GM21529 (cell line): ENCODE data around the gene RALGPS2.
A peak's percentile ranks its signal among the peaks of the same experiment; 100 is the strongest.

Experiments used
- ATAC-seq: cut with Tn5 transposase; IDR thresholded peaks from one replicate; pipeline ENCODE4 v1.9.1; 2021; ENCODE audit not compliant: unreplicated experiment

Gene RALGPS2, protein sequence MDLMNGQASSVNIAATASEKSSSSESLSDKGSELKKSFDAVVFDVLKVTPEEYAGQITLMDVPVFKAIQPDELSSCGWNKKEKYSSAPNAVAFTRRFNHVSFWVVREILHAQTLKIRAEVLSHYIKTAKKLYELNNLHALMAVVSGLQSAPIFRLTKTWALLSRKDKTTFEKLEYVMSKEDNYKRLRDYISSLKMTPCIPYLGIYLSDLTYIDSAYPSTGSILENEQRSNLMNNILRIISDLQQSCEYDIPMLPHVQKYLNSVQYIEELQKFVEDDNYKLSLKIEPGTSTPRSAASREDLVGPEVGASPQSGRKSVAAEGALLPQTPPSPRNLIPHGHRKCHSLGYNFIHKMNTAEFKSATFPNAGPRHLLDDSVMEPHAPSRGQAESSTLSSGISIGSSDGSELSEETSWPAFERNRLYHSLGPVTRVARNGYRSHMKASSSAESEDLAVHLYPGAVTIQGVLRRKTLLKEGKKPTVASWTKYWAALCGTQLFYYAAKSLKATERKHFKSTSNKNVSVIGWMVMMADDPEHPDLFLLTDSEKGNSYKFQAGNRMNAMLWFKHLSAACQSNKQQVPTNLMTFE

DNA sequence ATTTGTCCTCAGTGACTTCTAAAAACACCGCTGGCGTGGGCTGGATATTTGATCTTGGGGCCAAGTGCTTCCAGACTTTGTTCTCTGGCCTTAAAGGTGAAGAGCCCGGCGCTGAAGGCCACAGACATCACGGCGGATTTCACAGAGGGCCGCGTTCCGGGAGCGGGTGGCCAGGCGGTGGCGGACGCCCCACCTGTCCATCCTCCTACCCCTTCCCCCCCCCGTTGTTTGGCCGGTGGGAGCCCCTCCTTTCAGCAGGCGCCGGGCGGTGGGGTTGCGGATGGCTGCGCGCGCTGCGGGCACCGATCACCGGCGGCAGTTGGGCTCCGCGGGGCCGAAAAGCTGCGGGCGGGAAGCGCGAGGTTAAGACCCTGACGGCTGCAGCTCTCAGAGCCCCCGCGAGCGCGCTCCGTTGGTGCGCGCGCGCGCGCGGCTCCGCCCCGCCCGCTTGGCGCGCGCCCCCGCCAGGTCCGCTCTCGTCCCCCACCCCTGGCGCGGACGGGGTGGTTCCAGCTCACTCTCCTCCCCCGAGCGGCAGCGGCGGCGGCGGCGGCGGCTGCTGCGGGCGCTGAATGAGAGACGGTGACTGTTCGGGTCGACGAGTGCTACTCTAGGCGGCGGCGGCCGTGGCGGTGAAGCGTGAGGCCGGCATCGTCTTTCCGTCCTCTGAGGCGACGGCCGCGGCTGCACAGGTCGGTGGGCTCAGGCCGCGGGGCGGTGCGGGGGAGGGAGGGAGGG lies at the start of gene RALGPS2:
Gene RALGPS2, plus strand, starts transcription at position 517 of the 738 bp plus-strand sequence. CDS start 51,521 bp downstream, outside the sequence.
- peak; percentile 63 for ATAC-seq

DNA sequence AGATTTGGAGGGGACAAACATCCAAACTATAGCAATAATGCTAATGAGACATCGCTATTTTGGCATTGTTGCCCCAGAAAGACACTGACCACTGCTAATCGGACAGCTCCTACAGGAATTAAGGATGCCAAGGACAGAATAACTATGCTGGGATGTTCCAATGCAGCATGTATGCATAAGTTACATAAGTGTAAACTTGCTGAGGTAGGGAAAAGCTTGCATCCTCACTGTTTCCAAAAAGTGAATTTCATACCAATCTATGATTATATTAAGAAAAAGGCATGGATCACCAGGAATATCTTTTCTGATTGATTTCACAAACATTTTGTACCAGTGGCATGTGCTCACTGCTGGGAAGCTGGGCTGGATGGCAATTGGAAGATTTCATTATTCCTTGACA lies 45.8 kb upstream of the RALGPS2 start:
- no peak for ATAC-seq

DNA sequence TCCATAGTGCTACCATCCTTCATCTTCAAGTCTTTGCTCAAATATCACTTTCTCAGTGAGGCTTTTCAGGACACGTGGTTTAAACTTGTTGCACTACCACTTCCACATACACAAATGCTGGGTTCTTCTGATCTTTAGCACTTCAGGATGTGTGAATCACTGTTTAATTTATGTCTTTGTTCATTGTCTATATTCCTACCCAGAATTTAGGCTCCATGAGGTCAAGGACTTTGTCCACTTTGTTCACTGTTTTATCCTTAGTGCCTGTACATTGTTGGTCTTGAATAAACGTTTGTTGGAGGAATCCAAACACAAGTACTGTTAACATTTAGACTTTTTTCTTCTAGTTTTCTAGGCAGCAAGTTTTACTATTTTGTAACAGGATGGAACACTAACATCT lies 42.6 kb upstream of the RALGPS2 start:
- no peak for ATAC-seq

DNA sequence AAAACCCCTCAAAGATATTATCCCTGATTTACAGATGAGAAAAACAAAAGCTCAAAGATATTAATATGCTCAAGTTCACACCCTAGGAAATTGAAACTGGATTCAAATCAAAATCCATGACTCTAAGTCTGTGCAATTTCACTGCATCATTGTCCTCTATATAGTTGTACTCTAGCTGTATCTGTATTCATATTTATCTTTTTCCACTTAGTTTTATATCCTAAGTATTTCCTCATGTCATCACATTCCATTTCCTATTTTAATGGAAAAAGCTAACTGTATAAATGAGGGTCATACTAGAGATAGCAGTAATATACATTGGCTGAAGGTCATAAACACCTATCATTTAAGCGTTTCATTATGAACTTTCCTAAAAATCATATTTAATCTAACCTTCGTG lies 42.2 kb upstream of the RALGPS2 start:
- no peak for ATAC-seq

DNA sequence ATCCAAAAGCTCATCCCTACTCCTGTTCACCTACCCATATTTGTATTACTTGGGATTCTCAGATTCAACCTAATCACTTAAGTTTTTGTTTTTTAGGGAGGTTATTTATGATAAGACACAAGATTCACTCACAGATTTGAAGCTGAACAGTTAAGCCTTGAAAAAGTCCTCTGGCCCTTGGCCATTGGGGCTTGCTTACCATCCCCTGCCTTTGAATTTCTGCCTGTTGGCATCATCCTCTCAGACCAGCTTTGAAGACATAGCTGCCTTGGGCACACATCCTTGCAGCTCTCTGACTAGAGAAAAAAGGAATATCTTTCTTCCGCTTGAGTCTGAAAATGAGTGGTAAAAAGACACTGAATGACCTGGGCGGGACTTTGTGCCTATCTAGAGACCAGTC lies 41.8 kb upstream of the RALGPS2 start:
- no peak for ATAC-seq

DNA sequence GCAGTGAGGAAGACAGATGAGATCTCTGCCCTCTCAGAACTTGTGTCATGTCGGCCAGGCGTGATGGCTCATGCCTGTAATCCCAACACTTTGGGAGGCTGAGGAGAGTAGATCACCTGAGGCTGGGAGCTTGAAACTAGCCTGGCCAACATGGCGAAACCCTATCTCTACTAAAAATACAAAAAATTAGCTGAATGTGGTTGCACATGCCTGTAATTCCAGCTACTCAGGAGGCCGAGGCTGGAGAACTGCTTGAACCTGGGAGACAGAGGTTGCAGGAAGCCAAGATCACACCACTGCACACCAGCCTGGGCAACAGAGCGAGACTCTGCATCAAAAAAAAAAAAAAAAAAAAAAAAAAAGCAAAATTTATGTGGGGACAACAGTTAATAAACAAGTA lies 40.9 kb upstream of the RALGPS2 start:
- ATAC-seq: no peak

DNA sequence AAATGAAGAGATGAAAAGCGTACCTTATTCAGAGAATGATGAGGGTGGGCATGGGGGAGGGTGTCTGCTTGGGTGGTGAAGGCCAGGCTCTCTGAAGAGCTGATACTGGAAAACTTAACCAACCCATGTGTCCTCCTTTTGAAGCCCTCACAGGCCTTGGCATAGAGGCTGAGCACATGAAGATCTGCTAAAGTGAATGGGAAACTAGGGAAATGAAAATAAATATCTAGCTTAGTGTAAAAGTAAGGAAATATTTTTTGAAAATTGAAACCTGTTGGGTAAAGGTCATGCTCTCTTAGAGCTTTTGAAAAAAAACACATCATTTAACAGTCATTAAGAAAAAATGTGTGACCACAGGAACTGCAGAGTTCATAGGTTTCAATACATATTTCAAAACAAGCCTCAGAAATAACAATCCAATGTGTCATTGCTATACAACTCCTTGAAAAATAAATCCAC lies 40.5 kb upstream of the RALGPS2 start:
- ATAC-seq: peak; percentile 92

DNA sequence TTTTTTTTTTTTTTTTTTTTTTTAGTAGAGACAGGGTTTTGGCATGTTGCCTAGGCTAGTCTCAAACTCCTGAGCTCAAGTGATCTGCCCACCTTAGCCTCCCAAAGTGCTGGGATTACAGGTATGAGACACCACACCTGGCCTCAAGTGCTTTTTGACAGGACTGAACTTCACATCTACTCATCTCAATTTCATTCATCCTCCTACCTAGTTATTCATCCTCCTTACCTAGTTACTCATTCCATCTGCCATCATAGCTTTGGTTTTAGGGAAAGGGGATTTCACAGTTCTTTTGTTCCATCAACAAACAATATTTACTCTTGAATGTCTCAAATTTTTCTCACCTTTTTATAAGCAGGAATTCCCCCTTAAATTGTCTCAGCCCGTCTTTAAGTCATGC lies 38.6 kb upstream of the RALGPS2 start:
- no peak for ATAC-seq

DNA sequence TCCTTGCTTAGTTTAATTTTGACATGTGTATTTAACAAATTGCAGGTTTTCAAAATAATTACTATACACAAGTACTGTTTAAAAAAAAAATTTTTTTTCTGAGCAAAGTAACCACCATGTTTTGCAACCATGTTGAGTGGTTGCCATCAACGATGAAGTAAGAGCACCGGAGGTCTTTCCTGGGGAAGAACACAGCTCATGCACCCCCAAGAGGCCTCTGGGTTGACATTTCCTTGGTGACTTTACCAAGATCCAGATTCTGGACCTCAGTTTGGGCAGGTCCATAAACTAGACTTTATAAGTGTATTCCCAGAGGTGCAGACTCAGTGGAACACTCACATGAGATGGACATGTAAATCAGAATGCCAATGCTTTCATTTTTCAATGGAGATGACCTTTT lies 36.8 kb upstream of the RALGPS2 start:
- ATAC-seq: no peak

DNA sequence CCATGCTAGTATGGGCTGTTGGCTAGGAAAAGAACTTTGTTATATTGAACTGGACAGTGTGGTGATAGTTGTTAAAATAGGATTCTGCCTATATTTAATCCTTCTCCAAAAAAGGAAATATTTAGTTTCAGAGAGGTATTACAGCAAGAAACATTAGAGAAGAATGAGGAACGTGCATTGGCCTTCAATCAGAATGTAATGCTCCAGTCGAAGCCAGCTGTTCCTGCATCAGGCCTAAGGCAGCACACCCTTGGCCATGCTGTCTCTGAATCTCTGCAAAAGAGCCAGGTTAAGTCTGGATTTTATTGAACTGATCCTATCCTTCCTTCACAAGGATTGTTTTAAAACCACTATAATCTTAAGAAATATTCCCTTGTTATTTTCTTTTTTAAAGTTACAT lies 35.3 kb upstream of the RALGPS2 start:
- no peak for ATAC-seq

DNA sequence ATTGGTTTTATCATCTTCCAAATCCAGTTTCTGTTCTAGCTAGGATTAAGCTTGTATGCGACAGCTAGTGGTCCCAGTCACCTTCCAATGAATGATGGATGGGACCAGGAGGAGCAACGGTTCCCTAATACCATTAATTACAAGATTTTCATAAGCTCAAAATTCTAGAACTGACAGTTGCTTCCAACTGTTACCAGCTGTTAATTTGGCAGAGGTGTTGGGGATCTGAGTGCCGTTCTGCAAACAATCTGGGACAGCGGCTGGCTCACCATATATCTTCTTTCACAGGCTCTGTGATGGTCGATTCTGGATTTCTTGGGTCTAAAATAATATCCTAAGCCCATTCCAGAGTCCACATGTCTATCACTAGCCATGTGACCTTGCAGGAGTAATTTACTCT lies 34.5 kb upstream of the RALGPS2 start:
- no peak for ATAC-seq

DNA sequence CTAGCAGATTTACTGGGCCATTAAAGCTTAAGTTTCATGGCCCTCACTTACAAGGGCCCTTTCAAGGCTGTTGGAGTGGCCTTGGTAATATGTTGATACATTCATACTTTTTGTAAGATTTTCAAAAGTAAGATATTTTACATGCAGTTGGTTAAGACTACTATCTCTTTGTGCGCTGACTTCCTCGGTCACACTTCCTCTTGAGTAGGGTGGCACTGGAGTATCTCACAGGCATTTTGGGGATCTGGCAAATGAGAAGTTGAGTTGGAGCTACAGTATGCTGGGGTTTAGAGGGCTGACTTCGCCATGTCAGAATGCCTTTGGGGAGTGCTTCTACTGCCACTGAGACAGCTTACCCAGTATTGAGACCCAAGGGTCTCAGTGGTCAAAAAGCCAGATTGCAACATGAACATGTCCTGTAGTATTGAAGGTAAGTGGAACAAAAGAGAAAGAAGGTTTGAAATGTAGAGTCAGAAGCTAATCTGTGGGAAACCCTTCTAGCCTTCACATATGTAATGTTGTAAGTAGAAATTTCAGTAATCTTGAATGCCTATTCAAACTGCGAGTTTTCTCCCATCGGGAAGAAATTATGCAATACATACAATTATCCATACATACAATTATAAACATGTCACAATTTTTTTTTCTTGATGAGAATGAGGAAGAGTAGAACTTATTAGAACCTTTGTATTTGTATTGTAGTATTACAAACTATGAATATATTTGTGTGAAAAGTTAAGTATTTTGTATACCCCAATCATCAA lies 32.3 kb upstream of the RALGPS2 start:
- no peak for ATAC-seq

DNA sequence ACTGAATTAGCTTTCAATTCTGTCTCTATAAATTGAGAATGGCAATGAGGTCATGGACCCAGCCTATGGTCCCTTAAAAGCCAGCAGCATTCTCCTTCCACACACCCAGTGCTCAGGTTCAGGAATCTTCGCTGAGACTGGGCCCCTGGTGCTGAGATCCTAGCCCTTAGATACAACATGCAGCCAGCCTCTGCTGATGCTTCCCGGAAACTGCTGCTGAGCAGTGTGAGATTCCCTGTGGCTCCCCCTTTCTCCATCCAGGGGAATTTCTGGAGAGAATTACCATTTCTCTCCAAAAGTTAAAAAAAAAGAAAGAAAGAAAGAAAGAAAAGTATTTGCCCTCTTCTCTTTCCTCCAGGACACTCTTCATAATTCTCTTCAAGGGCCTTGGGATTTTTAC lies 31.7 kb upstream of the RALGPS2 start:
- ATAC-seq: no peak

DNA sequence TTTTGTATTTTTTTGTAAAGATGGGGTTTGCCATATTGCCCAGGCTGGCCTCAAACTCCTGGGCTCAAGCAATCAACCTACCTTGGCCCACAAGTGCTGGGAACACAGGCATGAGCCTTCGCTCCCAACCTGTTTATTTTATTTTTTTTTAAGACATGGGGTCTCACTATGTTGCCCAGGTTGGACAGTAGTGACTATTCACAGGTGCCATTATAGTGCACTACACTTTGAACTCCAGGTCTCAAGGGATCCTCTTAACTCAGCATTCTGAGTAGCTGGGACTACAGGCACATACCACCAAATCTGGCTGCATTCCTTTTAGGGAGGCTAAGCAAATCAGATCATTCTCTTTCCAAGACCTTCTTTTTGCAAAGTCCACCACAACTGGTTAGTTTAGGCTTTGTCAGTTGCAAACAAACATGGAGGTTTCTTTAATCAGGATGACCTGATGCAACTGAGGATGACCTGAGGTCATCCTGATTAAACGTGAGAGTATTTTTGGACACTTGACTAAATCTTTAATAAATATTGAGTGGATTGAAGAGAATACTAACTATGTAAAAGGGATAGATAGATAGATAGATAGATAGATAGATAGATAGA lies 30.0 kb upstream of the RALGPS2 start:
- no peak for ATAC-seq

DNA sequence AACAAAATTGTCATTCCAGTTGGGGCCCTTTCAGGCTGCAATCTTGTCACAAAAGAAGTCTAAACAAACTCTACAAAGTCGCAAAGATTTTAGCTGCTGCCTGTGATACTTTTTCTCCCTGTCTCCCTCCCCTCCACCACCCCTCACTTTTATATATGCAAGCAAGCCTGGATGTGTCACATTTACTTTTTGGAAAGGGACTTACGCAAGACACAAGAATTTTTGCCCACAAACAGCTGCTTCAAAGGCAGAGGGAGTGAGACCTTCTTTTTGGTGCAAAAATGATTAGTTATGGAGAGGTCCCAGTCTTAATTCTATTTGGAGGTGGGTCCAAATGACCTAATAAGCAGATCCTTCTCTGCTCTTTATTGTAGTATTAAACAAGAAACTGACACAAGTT lies 22.9 kb upstream of the RALGPS2 start:
- no peak for ATAC-seq

DNA sequence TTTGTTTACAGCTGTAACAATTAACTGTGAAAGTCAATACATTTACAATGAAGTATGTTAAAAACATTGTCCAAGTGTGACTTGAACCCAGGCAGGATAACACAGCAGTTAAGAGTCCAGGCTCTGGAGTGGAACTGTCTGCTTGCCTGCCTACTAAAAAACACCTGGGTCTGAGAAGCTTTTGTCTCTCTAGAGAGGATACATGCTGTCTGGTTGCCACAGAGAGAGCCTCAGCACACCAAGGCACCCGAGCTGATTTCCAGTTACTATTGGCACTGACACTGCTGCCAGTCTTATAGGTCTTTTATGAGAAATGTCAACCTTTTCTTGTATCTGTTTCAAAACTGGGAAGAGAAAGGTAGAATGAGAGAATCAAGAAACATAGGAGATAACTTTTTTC lies 20.2 kb upstream of the RALGPS2 start:
- no peak for ATAC-seq

DNA sequence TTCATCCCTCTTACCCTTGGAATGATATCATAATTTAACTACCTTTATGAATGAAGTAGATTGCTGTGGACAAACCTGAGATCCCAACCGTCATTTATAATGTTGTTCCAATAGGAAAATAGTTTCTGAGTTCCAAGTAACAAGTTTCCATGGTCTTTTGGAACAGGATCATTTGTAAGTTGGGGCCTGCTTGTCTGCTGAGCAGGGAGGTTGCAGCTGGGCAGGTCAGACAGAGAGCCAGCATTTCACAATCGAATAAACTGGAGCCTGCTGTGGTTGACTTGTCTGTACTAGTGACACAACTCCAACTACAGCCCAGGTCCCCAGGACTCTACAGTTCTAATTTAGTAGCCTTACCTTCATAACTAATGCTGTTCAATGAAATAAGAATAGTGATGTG lies 18.6 kb upstream of the RALGPS2 start:
- ATAC-seq: no peak

DNA sequence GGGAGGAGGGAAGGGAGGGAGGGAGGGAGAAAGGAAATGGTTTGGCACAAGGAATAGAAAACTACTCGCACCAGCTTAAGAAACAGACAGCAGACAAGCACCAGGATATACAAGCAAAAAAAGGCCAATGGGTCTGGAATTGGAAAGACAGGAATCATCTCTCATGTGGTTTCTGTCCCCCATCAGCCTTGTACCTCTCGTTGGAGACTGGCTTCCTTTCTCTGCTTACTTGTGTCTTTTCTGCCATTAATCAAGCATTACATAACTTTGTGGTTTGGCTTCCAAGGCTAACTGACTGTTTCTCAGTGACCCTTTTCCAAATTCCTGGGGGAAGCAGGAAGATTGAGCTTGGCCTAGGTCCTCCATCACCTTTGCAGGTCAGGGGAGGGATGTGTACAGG lies 11.8 kb upstream of the RALGPS2 start:
- ATAC-seq: no peak

DNA sequence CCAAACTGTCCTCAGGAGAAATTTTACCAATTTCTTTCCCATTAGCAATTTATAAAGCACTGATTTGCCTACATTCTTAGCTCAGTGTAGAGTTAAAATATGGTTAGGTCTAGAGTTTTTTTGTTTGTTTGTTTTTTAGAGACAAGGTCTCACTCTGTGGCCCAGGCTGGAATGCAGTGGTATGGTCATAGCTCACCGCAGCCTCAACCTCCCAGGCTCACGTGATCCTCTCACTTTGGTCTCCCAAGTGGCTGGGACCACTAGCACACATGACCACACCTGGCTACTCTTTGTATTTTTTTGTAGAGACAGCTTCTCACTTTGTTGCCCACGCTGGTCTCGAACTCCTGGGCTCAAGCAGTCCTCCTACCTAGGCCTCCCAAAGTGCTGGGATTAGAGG lies 10.6 kb upstream of the RALGPS2 start:
- ATAC-seq: no peak

DNA sequence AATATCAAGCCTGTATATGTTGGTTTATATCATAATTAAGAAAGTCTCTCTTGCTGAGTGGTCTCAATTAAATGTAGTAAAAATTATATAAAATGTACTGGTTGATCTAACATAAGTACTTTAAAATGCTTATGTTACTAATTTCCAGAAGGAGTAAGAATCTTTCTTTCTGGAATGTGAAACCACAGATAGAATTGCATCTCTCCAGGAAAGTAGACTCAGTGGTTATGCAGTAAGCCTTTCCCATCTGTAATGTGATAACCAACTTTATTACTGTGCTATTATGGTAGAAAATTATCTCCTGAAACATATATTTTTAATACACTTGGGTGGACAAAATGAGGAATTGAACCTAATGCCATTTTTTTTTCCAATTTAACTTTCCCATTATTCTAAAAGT lies 8.9 kb upstream of the RALGPS2 start:
- no peak for ATAC-seq

DNA sequence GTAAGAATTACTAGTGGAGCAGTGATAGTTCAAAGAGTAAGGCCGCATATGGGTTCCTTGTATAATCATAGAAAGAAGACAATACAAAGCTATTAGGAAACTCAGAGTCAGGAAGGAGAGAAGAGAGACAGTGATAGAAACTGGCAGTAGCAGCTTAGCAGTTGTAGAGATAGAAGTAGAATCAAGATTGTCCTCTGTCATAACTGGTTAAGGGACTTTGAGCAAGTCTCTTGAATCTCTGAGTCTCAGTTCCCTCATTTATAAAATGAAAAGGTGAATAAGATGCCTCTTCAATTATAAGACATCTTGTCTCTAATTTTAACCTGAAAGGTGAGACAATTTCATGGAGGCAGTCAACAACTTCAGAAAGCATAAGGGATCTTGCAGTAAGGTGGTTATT lies 6.5 kb upstream of the RALGPS2 start:
- no peak for ATAC-seq
